HG03108 (cell line): ENCODE results near the gene SLC25A47.
A peak's percentile ranks its signal among the peaks of the same experiment; 100 is the strongest.
"Not testable (repeated sequence)": the region's sequence is repeated elsewhere in the genome, so short reads cannot be mapped to it uniquely, and the experiment has no call there.

ENCODE experiments used
- ATAC-seq: cut with Tn5 transposase; IDR thresholded peaks from one replicate; pipeline ENCODE4 v1.9.1; 2021; ENCODE audit warnings: moderate library complexity; ENCODE audit not compliant: unreplicated experiment

Gene SLC25A47

DNA sequence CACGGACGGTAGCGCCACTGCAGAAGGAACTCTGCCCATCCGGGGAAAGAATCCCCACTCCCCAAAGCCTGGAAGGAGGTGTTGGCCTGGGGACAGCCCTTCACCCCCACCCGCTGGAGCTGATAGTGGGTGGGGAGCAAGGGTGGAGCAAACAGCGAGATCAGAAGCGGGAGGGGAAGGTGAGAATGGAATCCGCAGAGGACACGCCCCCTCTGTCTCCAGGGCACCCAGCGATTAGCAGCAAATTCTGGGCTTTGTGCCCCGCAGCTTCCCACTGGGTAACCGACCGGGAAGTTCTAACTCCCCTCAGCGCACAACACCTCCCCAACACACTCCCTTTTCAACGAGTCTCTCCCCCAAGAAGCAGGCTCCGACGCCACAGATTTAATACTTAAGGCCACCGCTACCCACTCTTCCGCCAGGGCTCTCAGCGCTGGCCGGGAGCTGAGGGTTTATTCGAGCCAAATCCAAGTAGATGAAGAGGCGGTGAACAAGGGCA, 18.3 kb upstream of the SLC25A47 start:
- no peak for ATAC-seq

DNA sequence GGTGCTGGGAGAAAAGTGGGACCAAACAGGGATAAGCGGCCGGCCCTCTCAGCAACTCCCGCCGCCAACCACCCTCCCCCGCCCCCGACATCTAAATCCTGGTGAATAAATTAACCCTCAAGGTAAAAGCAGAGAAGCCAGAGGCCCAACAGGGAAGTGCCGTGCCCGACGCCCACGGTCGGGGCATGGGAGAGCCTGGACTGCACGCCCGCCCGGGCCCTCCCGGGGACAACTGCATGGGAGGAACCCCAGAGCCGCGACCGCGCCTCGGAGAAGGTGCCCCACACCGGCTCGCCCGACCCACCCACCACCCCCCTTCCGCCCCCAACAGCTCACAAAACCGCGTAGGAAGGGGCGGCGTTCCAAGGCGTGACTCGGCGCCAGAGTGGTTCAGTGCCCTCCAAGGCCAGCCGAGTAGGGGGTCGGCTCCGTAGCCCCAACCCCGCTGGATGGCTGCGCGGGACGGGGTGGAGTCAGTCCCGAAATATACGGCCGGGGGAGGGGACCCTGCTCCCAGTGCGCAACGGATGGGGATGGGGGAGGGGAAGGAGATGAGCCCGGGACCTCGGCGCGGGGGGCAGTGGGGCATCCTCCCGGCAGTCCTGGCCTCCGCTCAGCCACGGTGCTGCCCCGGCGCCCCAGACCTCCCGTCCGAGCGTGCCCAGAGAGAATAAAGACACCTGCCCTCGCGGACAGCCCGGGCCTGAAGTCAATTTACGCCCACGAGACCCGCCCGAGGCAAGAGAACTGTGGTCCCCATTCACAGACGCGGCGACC, 17.6 kb upstream of the SLC25A47 start:
- ATAC-seq: peak; percentile 1

DNA sequence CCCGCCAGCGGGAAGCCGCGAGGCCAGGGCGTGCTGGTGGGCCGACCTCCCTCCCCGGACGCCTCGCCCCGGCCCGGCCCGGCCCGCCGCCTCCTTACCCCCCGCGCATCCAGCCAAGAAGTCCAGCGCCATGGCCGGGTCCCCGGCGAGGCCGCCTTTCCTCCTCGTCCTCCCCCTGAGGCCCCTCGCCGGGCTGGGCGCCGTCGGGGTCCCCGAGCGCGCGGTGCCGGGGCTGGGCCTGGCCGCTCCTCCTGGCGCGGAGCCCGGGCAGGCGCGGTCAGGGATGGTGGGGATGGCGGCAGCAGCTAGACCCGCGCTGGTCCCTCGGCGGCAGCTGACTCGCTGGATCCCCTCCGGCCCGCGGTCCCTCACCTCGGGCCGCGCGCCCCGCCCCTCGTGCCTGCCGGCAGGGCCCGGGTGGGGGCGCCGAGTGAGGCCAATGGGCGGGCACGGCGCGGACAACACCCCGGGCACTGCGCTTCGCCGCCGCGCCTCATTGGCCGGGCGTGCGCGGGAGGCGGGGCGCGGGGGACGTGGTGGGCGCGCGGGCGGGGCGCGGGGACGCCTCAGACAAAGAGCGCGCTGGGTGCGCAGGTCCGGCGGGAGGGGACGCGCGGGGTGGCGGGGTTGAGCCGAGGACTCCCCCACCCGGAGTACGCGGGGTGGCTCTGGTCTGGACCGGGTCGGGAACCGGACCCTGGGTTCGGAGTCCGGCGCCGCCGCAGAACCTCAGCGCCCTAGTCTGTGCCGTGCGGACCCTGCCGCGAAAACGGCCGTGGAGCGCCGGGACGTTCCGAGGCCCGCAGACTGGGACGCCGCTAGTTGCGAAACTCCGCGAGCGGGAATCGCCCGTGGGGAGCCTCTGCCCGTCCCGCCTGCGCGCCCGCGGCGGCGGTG, 16.8 kb upstream of the SLC25A47 start, which contains the start of gene SLC25A29:
Gene SLC25A29 (minus strand): TSS at position 344 of the 897 bp plus-strand sequence. CDS start 212 bp downstream, at position 132.
- peak; percentile 91 for ATAC-seq

DNA sequence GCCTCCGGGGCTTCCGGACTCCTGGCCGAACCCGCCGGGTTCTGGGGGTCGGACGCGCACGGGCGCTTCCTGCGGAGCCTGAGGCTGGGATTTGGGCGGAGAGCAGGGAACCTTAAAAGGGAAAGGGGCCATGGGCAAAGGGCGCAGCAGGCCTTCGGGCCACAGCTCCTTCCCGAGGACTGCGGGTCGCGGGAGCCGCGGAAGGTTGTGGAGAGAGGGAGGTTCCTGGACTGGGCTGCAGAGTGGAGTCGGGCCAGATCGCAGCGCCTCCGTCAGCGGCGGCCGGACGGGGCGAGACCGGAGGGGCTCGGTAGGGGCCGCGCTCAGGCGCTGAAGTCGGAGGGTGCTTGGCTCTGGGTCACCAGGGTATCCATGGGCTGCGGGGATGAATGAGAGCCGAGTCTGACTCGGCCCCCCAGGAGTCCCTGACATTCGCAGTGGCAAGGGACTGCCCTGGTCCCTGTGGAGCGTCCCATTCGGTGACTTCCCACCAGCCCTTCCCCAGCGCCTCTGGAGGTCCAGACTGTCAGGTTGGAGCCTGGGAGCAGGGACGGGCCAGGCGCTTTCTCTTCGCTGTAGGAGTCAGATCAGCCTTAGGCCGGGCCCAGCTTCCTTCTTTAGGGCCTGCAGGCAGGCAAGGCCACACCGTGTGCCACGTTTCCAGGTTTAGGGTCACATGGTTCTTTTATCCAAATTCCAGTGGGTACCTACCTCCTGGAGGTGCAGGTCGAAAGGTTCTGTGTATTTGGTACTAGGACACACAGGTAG, 16.0 kb upstream of the SLC25A47 start:
- ATAC-seq: no peak

DNA sequence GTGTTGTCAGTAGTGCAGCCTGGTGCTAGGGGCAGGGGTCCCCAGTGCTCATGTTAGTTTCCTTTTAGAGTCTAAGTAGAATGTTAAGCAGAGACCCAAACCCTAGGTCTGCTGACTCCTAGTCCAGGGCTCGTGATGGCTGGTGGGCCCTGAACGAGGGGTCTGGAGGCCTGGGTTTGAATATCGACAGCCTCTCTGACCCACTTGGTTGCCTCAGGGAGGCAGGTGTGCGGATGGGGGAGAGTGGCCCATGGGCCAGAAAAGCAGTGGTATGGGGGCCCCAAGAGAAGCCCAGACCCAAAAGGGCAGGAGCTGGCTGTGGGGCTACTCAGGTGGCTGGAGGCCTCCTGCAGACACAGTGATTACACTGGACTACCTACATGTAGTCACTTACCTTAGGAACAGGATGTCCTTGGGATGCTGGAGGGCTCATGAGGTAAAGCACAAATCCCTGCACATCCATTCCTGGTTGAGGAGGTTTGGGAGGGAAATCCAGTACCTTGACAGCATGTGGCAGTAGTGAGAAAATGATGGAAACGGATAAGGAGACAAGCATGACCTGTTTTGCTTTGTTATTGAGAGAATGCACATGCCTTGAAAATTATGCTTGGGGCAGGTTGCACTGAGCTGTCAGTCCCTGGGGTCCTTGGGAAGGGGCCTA, 15.2 kb upstream of the SLC25A47 start:
- ATAC-seq: no peak

DNA sequence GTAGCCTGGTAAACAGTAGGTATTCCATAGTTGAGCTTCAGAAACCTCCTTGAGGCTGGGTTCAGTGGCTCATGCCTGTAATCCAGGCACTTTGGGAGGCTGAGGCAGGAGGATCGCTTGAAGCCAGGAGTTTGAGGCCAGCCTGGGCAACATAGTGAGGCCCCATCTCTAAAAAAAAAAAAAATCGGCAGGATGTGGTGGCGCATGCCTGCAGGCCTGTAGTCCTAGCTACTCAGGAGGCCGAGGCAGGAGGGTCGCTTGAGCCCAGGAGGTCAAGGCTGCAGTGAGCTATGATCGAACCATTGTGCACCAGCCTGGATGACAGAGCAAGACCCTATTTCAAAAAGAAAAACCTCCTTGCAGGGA, 14.7 kb upstream of the SLC25A47 start:
- not testable (repeated sequence) for ATAC-seq

DNA sequence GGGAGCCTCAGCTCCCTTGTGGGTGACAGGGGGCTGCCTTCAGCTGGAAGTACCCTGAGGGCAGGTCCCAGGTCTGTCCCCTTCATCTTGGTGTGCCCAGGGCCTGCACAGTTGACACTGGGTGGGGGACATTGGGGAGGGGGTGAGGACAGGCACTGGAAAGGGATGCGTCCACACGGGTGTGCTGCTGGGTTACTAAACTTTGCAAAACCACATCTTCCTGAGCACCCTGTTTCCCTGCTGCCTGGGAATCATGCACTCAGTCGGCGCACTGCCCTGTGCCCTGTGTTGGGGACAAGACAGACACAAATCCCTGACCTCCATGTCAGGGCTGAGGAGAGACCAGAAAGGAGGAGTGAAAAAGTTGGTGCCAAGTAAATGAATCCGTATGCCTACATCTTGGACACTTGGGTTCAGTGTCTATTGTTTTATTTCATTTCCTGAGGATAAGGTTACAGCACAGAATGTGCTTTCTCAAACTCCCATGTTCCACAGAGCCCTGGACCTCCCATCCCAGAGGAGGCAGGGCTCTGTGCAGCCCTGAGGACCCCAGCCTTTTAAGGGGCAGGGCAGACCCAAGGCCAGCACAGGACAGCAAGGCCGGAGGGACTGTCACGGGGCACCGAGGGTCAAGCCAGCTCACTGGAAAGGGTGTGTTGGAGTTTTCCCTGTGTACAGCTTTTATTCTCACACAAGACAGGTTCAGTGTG, 14.0 kb upstream of the SLC25A47 start:
- no peak for ATAC-seq

DNA sequence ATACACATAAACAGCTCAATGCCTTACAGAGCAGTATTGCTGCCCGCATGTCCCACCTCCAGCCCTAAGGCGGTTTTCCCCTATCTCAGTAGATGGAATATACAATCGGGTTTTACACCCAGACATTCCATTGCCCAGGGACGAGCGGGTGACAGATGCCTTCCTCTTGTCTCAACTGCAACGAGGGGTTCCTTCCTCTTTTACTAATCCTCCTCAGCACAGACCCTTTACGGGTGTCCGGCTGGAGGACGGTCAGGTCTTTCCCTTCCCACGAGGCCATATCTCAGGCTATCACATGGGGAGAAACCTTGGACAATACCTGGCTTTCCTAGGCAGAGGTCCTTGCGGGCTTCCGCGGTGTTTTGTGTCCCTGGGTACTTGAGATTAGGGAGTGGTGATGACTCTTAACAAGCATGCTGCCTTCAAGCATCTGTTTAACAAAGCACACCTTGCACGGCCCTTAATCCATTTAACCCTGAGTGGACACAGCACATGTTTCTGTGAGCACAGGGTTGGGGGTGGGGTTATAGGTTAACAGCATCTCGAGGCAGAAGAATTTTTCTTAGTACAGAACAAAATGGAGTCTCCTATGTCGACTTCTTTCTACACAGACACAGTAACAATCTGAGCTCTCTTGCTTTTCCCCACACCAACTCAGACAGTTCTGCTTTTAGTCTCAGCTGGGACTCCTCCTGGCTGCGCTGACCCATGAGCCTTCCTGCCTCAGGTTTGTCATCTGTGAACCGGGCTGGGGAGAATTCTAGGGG, 10.8 kb upstream of the SLC25A47 start:
- ATAC-seq: not testable (repeated sequence)

DNA sequence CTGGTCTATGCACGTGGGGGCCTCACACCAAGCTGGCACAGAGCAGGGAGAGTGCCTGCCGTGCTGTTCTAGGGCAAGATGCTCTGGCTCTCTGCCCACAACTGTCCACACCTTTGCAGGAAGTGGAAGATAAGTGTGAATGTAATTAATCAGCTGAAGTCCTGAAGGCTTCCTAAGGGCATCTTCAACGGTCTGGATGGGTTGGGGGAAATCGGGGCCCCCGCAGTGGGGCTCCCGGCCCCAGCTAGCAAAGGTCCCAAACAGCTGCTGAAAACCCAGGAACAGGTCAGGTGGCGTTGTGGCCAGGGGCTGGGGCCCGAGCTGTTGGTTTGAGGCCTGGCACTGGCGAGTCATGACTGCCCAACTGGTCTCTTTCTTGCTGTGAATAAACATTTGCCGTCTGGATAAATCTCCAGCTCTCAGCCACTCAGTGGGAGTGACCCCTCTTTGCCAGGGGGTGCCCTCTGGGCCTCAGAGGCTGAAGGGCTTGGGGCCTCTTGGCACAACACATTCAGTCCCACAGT, 10.2 kb upstream of the SLC25A47 start:
- no peak for ATAC-seq

DNA sequence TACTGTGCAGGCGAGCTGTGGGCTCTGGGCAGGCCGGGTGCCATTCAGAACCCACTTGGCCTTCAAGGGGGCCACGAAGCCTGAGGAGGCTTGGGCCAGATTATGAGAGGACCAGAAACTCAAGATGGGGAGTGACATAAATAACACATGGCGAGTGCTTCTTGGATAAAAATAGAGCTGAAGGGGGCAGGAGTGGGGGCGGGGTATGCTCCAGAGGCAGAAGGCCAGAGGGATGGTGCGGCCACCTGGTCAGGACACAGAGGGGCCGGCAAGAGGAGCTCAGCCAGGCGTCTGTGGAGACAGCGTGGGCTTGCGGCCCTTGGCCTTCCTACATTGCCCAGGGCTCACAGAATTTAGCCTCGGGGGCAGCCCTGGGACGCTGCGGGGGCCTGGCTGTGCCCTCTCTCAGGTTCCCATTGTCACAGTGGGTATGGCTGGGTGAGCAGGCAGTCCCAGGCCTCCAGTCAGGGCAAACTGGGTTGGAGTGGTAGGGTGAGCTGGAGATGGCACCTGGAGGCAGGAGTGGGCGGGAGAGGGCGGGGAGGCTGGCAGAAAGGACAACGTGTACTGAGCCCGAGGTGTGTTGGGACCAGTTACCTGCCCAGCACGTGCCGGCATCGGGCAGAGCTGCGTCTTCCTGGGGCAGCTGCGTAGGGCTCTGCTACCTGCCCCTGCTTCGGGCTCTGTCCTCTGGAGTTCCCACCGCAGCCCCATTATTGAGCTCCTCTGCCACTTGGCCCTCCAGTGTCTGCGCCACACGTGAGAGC, 9.5 kb upstream of the SLC25A47 start:
- ATAC-seq: no peak

DNA sequence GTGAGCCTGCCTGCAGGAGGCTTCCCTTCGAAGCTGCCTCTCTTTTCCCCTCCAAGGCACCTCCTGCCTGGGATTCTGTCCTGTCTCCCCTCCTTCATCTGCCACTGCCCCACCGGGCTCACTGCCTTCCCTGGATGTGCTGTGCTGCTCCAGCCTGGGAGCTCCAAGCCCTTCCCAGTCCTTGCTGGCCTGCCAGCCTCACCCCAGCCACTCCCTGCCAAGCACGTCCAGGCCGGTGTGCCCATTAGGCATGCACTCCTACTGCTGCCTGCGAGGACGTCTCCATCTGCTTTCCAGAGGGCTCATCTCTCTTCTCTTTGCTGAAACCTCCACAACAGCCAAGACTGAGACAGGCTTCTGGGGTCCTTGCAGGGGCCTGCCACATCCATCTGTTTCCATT, 8.4 kb upstream of the SLC25A47 start:
- no peak for ATAC-seq

DNA sequence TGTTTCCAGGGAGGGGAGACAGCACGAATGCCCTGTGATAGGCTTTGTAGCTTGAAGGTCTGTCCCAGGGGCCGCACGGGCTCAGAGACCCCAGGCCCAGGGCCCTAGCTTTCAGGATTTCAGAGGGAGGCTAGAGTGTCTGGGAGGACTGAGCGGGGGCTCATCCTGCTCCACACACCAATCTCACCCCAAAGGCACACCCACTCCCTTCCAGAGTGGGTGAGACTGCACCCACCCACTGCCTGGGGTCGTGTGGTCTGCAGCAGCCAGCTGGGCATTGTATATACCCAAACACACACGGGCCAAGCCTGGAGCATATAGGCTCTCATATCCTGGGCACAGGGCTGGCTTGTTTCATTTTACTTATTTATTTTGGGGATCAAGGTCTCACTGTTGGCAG, 5.8 kb upstream of the SLC25A47 start:
- ATAC-seq: no peak

DNA sequence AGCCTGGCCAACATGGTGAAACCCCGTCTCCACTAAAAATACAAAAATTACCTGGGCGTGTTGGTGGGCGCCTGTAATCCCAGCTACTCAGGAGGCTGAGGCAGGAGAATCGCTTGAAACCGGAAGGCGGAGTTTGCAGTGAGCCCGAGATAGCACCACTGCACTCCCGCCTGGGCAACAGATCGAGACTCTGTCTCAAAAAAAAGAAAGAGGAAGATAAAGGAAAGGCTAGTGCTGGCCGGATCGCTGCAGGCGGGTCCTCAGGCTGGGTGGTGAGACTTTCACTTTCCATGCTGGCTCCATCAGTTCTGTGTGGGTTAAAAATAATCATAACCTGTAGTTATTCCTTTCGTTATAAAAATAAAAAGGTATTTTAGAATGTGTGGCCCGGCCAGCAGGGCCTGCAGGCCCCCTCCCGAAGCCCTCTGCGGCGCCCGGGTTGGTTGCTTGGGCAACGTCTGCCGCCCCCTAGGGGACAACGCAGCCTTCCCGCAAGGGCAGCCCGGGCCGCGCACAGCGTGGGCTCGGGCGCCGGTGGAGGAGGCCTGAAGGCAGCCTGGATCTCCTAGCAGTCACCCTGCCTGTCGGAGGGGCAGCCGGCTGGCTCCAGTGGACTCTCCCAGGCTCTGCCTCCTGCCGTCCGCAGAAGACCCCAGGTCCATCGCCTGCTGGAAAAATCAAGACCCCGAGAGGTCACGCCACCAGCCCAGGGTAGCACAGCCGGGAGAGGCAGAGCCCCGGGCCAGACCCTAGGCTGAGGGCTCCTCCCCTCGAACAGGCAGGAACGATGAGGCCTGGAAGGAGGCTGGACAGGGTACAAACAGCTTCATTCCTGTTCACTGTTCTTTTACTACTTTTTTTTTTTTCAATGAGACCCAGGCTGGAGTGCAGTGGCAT, 5.0 kb upstream of the SLC25A47 start:
- peak; percentile 80 for ATAC-seq

DNA sequence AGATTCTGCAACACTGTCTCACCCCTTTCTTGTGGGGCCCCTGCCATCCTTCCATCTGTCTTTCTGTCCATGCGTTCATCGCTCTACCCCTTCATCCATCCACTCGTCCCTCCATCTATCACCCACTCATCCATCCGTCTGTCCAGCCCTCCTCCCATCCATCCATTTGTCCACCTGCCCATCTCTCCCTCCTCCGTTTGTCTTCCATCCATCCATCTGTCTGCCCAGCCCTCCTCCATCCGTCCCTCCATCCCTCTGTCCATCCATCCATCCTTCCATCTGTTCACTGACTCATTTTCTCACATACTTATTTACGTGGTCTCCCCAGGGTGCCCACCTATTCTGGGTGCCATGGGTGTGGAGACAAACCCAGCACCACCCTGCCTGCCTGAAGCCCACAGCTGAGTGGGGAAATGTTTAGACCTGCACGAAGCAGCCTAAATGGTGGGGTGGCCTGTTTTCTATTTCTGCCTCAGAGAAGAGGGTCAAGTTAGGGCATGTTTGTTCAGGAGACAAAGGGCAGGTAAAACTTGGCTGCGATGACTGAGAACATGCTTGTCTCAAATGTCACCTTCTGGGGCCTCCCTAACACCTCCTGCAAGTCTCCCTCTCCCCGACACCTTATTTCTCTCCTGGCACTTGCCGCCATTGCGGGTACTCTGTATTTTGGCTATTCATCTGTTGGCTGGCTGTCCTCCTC, 2.8 kb upstream of the SLC25A47 start:
- ATAC-seq: no peak

DNA sequence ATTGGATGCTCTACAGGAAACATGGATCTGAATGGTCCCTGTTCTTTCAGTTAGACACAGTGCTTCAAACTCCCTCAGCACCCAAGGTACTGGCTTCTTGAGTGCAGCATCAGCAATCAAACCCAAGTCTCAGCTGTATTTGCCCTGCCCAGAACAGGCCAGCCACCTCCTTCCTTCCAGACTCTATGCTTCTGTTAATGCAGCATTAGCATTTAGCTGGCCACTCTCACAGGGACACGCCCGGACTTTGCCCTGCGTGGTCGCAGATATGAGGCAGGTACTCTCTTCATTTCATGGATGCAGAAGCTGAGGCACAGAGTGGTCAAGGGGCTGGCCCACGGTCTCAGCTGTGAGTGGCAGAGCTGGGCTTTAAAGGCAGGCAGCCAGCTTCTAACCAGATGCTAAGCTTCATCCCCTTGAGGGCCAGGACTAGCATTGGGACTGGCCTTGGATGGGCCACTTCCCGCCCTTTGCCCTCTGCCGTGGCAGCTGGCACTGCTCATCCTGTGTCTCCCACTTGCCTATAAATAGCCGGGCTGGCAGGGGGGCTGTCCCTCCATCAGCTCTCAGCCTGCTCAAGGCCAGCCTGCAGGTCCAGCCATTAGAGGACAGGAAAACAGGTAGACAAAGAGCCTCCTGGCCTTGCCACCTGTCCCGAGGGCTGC, 1.5 kb upstream of the SLC25A47 start:
- ATAC-seq: no peak
